Measurements from ENCODE around the gene RANGAP1.

The RANGAP1 gene

GRCh38 chr22:41231369-41231768 is 54.6 kb downstream of the RANGAP1 start:
- DNase-seq = no peak

GRCh38 chr22:41230401-41230785 is 55.6 kb downstream of the RANGAP1 start:
- DNase-seq = no peak

- no peak for DNase-seq
These were observed 56.1 kb downstream of the RANGAP1 start for GRCh38 chr22:41229730-41230400.

GRCh38 chr22:41229215-41229614 is 56.8 kb downstream of the RANGAP1 start:
- DNase-seq = no peak

- DNase-seq = no peak
These were observed 59.0 kb downstream of the RANGAP1 start for GRCh38 chr22:41226723-41227655.

GRCh38 chr22:41223535-41223934 is 62.5 kb downstream of the RANGAP1 start:
- no peak for DNase-seq

GRCh38 chr22:41222846-41223507 is 63.0 kb downstream of the RANGAP1 start:
- DNase-seq = no peak

GRCh38 chr22:41217553-41218157 is 68.3 kb downstream of the RANGAP1 start:
- peak; percentile 72 for DNase-seq

- no peak for DNase-seq
These were observed 69.0 kb downstream of the RANGAP1 start for GRCh38 chr22:41216984-41217383.

- DNase-seq = no peak
These were observed 70.1 kb downstream of the RANGAP1 start for GRCh38 chr22:41215926-41216325.

- no peak for DNase-seq
These were observed 70.6 kb downstream of the RANGAP1 start for GRCh38 chr22:41215409-41215808.

- no peak for DNase-seq
These were observed 79.3 kb downstream of the RANGAP1 start for GRCh38 chr22:41206719-41207118.

- peak; percentile 91 for DNase-seq
These were observed 80.7 kb downstream of the RANGAP1 start, which contains the start of gene L3MBTL2 for GRCh38 chr22:41204992-41205900. Gene L3MBTL2 (plus strand): TSS chr22:41205312. CDS start chr22:41205363, 51 bp downstream.

- no peak for DNase-seq
These were observed 81.9 kb downstream of the RANGAP1 start for GRCh38 chr22:41204066-41204465.

GRCh38 chr22:41203118-41203517 is 82.9 kb downstream of the RANGAP1 start:
- no peak for DNase-seq

- DNase-seq = no peak
These were observed 84.8 kb downstream of the RANGAP1 start for GRCh38 chr22:41201141-41201540.

GRCh38 chr22:41198027-41198580 is 87.9 kb downstream of the RANGAP1 start:
- peak; percentile 21 for DNase-seq

- peak; percentile 55 for DNase-seq
These were observed 88.7 kb downstream of the RANGAP1 start for GRCh38 chr22:41197038-41197972.
